Fibroblast of pulmonary artery (primary cell): ENCODE results near the gene XXYLT1.
"Not testable (repeated sequence)": the region's sequence is repeated elsewhere in the genome, so short reads cannot be mapped to it uniquely, and the experiment has no call there.

Experiments
- DNase-seq: peaks from one replicate; pipeline ENCODE4 v3.0.0-alpha.2; 2010; ENCODE audit warnings: low read depth
- H3K4me3 ChIP-seq: replicated peaks from 2 replicates; pipeline ENCODE4 v1.5.1; 2011; ENCODE audit warnings: low read depth, mild to moderate bottlenecking, control low read depth, low read length, moderate library complexity
- CTCF ChIP-seq: IDR thresholded peaks from 2 replicates; pipeline ENCODE4 v1.5.1; 2011; ENCODE audit warnings: mild to moderate bottlenecking, control low read depth, low read length, inconsistent platforms; ENCODE audit errors: missing control alignments

The XXYLT1 gene

GRCh38 chr3:195042743-195043606 lies 228.0 kb downstream of the XXYLT1 start:
- H3K4me3 ChIP-seq = no peak overlapping the region
- no peak for TF ChIP-seq CTCF
- DNase-seq = no peak

GRCh38 chr3:195041871-195042742 lies 228.9 kb downstream of the XXYLT1 start:
- no peak overlapping the region for H3K4me3 ChIP-seq
- no peak for DNase-seq
- TF ChIP-seq CTCF = no peak

GRCh38 chr3:195040773-195041520 lies 230.0 kb downstream of the XXYLT1 start:
- no peak for TF ChIP-seq CTCF
- no peak for DNase-seq

GRCh38 chr3:195040094-195040493 lies 230.9 kb downstream of the XXYLT1 start:
- no peak for TF ChIP-seq CTCF
- no peak for DNase-seq
- H3K4me3 ChIP-seq = no peak overlapping the region

More at GRCh38 chr3:195040773-195041520, 230.0 kb downstream of the XXYLT1 start:
- no peak overlapping the region for H3K4me3 ChIP-seq

GRCh38 chr3:195039180-195039843 lies 231.6 kb downstream of the XXYLT1 start:
- TF ChIP-seq CTCF = no peak
- no peak for DNase-seq
- H3K4me3 ChIP-seq = no peak overlapping the region

GRCh38 chr3:195038161-195038560 lies 232.8 kb downstream of the XXYLT1 start:
- no peak overlapping the region for H3K4me3 ChIP-seq
- no peak for DNase-seq
- no peak for TF ChIP-seq CTCF

GRCh38 chr3:195037586-195037985 lies 233.4 kb downstream of the XXYLT1 start:
- H3K4me3 ChIP-seq, DNase-seq: not testable (repeated sequence)
